Medulla oblongata (tissue), 1 donor: ENCODE data around the gene FAN1.

Source experiments
- DNase-seq: peaks from one replicate; pipeline ENCODE4 v3.0.0-alpha.2; 2015; ENCODE audit errors: extremely low spot score

FAN1 gene

GRCh38 chr15:30921106-30921505, 17.4 kb downstream of the FAN1 start:
- DNase-seq: no peak

- peak; percentile 76 for DNase-seq
Observed at GRCh38 chr15:30921781-30922479, 18.2 kb downstream of the FAN1 start.

GRCh38 chr15:30922480-30923311, 19.0 kb downstream of the FAN1 start:
- DNase-seq: peak; percentile 94

DNA sequence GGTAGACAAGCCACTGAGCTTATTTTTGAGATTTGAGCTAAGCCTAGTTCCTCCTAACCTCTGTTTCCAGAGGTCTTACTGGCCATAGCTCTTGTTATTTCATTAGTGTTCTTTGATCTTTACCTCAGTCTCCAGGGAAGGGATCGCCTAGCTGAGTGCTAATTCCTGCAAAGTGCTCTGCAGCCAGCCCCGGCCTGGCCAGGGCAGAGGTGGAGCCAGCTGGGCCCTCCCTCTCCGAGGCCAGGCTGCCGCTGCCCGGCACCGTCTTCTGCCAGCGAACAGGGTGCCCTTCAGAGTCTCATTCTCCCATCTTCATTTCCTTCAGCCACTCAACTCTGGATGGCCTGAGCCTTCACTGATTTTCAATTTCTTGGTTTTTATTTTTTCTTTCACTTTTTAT, 19.7 kb downstream of the FAN1 start:
- peak; percentile 82 for DNase-seq

GRCh38 chr15:30924353-30924752, 20.6 kb downstream of the FAN1 start:
- DNase-seq: no peak

DNA sequence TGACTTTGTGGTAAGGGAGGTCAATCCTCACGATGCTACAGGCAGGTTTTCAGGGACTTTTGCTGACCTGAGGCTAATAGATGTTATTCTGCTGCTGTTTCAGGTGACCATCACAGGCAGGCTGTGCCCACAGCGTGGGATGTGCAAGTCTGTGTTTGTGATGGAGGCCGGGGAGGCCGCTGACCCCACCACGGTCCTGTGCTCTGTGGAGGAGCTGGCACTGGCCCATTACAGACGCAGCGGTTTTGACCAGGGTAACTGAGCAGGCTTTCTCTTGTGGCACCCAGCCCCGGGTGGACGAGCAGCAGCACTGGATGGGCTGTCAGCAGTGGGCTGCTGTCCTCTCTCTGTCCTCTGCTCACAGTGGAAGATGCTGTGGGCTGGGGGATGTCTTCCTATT, 22.0 kb downstream of the FAN1 start:
- no peak for DNase-seq

DNA sequence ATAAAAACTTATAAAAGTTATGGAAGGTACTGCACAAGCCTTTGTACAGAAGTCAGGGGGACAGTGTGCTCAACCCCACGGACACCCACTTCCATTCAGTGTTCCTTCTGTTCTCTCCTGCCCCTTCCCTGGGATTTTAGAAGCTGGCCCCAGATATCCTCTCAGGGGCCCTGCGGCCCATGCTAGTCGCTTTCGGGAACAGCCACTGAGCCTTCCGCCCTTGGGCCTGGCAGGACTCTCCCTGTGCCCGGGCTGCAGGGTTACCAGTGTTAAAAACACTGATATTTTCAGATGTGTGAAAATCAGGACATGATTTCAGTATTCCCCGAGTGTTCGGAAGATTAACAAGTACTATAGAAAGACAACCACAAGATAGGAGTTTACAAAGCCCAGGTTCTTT, 22.4 kb downstream of the FAN1 start:
- DNase-seq: no peak

- no peak for DNase-seq
Observed at GRCh38 chr15:30927148-30927761, 23.5 kb downstream of the FAN1 start.

DNA sequence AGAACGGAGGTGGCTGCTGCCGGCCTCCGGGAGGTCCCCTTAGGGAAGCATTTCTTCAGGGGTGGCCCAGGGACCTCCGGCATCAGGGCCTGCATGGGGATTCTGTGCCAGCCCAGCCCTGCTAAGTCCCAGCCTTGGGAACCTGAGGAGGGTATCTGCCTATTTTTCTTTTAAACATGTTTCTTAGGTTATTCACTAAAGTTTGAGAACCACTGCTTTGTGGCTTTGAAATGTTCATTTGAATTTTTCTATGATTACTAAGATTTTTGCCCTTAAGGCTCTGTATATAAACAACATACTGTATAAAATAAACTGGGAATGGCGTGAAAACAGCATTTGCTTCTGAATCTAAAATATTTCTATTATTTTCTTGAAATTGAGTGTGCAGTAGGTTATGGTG, 24.4 kb downstream of the FAN1 start:
- DNase-seq: no peak

GRCh38 chr15:30929064-30929669, 25.5 kb downstream of the FAN1 start:
- no peak for DNase-seq

DNA sequence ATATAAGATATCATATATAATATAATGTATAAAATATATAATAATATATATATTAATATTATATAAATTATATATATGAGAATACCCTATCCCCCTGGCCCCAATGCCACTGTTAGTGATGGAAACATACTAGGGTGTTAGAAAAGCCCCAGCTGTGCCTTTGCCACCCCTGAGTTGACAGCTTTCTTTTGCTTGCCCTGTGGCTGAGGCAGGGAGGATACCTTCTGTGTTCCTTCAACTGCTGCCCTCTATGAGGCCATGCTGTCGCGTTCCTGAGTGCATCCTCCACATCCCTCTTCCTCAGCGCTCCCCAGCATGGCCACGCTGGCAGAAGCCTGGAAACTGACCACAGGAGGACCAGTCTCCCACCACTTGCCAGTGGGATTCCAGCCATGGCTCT, 26.3 kb downstream of the FAN1 start:
- no peak for DNase-seq

DNA sequence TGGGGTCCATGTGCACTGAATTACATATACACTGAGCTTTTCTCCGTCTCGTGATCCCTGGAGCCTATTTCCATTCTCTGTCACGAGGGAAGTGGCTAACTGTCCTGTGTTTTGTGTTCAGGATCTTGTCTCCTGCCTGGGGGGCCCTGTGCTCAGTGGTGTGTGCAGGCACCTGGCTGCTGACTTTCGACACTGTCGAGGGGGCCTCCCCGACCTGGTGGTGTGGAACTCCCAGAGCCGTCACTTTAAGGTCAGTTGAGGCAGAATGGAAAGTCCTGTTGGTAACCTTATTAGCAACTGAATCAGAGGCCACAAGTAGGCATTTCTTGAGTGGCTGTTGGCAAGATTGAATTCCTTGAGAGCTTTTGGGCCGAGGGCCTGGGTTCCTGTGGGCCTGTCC, 26.7 kb downstream of the FAN1 start:
- DNase-seq: no peak

GRCh38 chr15:30933293-30933692, 29.6 kb downstream of the FAN1 start:
- DNase-seq: no peak

GRCh38 chr15:30939161-30939560, 35.4 kb downstream of the FAN1 start:
- DNase-seq: no peak

- DNase-seq: no peak
Observed at GRCh38 chr15:30940359-30940758, 36.6 kb downstream of the FAN1 start.

DNA sequence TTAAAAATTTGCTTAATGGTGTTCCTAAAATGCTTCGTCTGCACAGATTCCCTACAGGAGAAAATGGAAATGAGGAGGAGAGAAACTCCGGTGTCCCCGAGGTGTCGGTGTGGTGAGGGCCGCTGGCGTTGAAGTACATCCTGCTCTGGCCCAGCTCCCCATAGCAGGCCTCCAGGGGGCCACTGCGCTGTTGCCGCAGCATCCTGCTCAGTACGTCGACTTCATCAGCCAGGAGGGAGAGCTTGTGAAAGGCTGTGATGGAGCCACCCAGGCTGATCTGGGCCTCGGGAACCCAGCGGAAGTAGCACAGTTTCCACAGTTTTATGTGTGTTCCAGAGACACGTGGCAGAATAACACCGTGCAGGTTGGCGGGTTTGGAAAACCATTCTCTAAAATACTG, 37.8 kb downstream of the FAN1 start:
- no peak for DNase-seq

GRCh38 chr15:30943654-30944335, 40.1 kb downstream of the FAN1 start:
- DNase-seq: peak; percentile 46

DNA sequence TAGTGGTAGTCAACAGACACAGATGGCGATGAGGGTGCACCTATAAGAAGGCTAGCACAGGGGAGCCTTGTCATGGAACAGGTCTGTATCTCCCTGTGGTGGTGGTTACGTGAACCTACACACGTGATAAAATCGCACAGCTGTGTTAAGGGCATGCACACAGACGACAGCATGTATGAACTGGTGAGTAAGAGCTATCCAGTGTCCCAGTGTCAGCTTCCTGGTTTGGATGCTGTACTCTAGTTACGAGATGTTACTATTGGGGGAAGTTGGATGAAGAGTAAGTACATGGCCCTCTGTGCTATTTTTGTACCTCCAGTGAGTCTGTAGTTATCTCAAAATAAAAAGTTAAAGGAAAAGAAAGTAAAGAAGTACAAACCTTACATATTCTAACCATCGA, 49.5 kb downstream of the FAN1 start:
- DNase-seq: no peak

- no peak for DNase-seq
Observed at GRCh38 chr15:30953731-30954378, 50.1 kb downstream of the FAN1 start.

- no peak for DNase-seq
Observed at GRCh38 chr15:30954674-30955073, 51.0 kb downstream of the FAN1 start.
